IMR-90 (cell line): Measurements from ENCODE around the gene SCLY.

ENCODE experiments used
- BHLHE40 ChIP-seq: fragments of 150-350 bp; IDR thresholded peaks from 2 replicates; pipeline ENCODE4 v1.6.1; 2016; ENCODE audit warnings: mild to moderate bottlenecking, low read depth, low read length
- CTCF ChIP-seq: conservative IDR thresholded peaks from 2 replicates; pipeline ENCODE4 v1.5.1; 2012; ENCODE audit warnings: mild to moderate bottlenecking, low read depth, low read length, improper control_type of control experiment
- FOS ChIP-seq: fragments of 150-350 bp; IDR thresholded peaks from 2 replicates; pipeline ENCODE4 v1.6.1; 2016; ENCODE audit warnings: low read depth, low read length
- POLR2A ChIP-seq: IDR thresholded peaks from 2 replicates; pipeline ENCODE4 v1.6.1; 2012; ENCODE audit warnings: mild to moderate bottlenecking, low read depth, low read length

- no peak for TF ChIP-seq CTCF
- TF ChIP-seq POLR2A, result no peak
- TF ChIP-seq BHLHE40, result no peak
- no peak for TF ChIP-seq FOS
Measured at GRCh38 chr2:238020816-238021215, 40.0 kb upstream of the SCLY start.
